ENCODE data around the gene MAST3. TPM values are rescaled to one million over a fixed set of nuclear protein-coding genes. Genes with fewer than 3 reads are reported as not detected.

The MAST3 gene
- total and polyA plus RNA-seq, 4 donors, result 5.8 to 22.0 (median 13.1) TPM

DNA sequence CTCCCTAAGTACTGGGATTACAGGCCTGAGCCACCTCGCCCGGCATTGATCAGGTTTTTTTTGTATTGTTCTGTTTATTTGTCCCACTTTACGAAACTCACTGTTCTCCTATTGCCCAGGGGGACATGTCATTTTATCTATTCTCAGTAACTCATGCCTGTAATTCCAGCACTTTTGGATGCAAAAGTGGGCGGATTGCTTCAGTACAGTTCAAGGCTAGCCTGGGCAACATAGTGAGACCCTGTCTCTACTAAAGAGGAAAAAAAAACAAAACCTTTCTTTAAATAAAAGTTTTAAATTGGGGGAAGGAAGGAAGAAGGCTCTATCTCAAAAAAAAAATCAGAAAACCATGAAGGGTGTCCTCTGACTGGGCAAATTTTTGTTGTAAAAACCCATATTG is 92.7 kb downstream of the MAST3 start:
- Histone ChIP-seq H3K27ac (ENCODE audit: low read depth, low read length) (no peak overlapping the region), H3K36me3 (ENCODE audit: control insufficient read depth, insufficient read depth, low read length) (peaks cover 5% of the 10 kb centered on the region), H3K9me3 (ENCODE audit: control insufficient read depth, insufficient read depth, low read length) (no peaks in the 10 kb centered on the region), H3K4me1 (ENCODE audit: control insufficient read depth, insufficient read depth, low read length) (peaks cover 18% of the 10 kb centered on the region), H3K4me3 (ENCODE audit: low read depth, low read length) (no peak overlapping the region), H3K27me3 (ENCODE audit: control insufficient read depth, insufficient read depth, low read length) (no peaks in the 10 kb centered on the region)
- no peak for DNase-seq (ENCODE audit: low read depth in 4 of 6, low spot score in 6 of 6)
- no CpG with 5 or more reads among the region's 4 CpGs for WGBS (ENCODE audit: insufficient coverage)

DNA sequence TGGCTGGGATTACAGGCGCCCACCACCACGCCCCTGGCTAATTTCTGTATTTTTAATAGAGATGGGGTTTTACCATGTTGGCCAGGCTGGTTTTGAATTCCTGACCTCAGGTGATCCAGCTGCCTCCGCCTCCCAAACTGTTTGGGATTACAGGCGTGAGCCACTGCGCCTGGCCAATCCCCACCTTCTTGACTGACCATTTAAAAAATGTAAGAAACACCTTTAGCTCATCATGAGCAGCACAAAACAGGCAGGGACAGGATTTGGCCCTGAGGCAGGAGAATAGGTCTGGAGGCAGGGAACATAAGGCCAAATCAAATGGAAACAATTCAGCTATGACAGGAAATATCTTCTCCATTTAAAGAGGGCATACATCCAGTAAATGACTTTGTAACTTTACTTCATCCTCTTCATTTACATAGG is 94.1 kb downstream of the MAST3 start:
- peak overlapping the region; percentile 97 for H3K27ac ChIP-seq (ENCODE audit: low read depth, low read length)
- no peaks in the 10 kb centered on the region for H3K9me3 ChIP-seq (ENCODE audit: control insufficient read depth, insufficient read depth, low read length)

DNA sequence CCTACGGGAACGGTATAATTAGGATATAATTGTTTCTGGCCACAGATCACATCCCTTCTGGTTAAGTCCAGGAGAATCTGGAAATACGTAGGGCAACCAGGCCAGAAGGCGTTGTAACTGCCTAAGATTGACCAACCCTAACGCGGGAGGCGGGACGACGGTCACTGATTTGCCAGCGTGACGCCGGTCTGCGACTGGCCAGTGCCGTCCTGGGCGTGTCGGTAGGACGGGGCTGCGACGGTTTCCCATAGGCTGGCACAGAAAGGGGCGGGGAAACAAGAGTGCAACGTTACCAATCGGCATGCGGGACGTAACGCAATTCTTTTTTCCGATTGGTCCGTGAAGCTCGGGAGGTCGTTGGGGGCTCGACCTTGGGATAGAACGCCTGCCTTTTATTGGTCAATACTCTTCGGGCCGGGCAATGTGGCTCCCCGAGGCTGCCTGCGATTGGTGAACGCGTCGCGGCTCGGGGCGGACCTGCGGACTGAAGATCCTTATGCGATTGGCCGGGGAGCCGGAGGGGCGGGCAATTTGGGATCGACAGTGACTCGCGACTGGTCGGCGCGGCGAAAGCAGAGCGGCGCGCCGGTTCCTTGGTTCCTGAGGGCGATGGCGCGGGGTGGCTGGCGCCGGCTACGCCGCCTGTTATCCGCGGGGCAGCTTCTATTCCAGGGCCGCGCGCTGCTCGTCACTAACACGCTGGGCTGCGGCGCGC is 95.3 kb downstream of the MAST3 start, which contains the start of gene MPV17L2:
Gene MPV17L2 (plus strand): TSS at position 546 of the 715 bp plus-strand sequence. CDS start 64 bp downstream, at position 610.
- under 1% methylated on average over 74 of the region's 74 CpGs for WGBS (ENCODE audit: insufficient coverage)
- peak; percentile 99 to 100 (median 100) for DNase-seq (ENCODE audit: low read depth in 4 of 6, low spot score in 6 of 6)
- no peaks in the 10 kb centered on the region for H3K9me3 ChIP-seq (ENCODE audit: control insufficient read depth, insufficient read depth, low read length)

More for the DNA sequence above, 94.1 kb downstream of the MAST3 start:
- Histone ChIP-seq H3K4me1 (ENCODE audit: control insufficient read depth, insufficient read depth, low read length) (peaks cover 18% of the 10 kb centered on the region), H3K4me3 (ENCODE audit: low read depth, low read length) (peak overlapping the region; percentile 68), H3K36me3 (ENCODE audit: control insufficient read depth, insufficient read depth, low read length) (peaks cover 17% of the 10 kb centered on the region), H3K27me3 (ENCODE audit: control insufficient read depth, insufficient read depth, low read length) (no peaks in the 10 kb centered on the region)
- DNase-seq (ENCODE audit: low read depth in 4 of 6, low spot score in 6 of 6), result no peak
- no CpG with 5 or more reads among the region's 5 CpGs for WGBS (ENCODE audit: insufficient coverage)

DNA sequence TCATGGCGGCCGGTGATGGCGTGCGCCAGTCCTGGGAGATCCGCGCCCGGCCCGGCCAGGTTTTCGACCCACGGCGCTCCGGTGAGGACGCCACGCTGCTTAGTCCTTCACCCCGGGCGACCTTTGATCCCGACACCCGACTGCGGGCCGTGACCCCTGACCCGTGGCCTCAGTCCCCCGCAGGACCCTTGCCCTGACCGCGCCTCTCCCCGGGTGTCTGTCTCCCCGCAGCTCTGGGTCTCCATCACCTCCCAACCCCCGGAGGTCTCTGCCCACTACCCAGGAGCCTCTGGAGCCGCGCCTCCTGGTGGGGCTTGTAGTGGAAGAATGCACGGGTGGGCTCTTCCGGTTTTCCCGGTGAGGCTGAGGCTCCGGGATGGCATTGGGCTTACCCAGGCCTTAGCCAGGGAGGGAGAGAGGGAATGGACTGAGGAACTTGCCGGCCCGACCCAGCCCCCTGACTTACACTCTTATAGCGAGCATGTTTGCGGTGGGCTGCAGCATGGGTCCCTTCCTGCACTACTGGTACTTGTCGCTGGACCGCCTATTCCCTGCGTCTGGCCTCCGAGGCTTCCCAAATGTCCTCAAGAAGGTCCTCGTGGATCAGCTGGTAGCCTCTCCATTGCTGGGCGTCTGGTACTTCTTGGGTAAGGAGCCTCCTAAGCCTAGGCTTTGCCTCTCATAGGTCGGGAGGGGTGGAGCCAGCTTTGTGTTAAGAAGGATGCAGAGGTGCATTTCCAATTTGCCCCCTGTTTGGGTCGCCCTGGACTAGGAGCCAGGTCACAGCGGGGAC is 96.0 kb downstream of the MAST3 start:
- peaks cover 36% of the 10 kb centered on the region for H3K36me3 ChIP-seq (ENCODE audit: control insufficient read depth, insufficient read depth, low read length)
- H3K4me3 ChIP-seq (ENCODE audit: low read depth, low read length), result peak overlapping the region; percentile 69
- H3K27me3 ChIP-seq (ENCODE audit: control insufficient read depth, insufficient read depth, low read length), result no peaks in the 10 kb centered on the region
- H3K9me3 ChIP-seq (ENCODE audit: control insufficient read depth, insufficient read depth, low read length), result no peaks in the 10 kb centered on the region
- DNase-seq (ENCODE audit: low read depth in 4 of 6, low spot score in 6 of 6), result no peak
- peak overlapping the region; percentile 80 for H3K27ac ChIP-seq (ENCODE audit: low read depth, low read length)
- peaks cover 18% of the 10 kb centered on the region for H3K4me1 ChIP-seq (ENCODE audit: control insufficient read depth, insufficient read depth, low read length)
- 3% methylated on average over 44 of the region's 46 CpGs for WGBS (ENCODE audit: insufficient coverage)

More for the DNA sequence above, 95.3 kb downstream of the MAST3 start, which contains the start of gene MPV17L2:
- Histone ChIP-seq H3K27ac (ENCODE audit: low read depth, low read length) (peak within 1 kb of the TSS; percentile 97), H3K27me3 (ENCODE audit: control insufficient read depth, insufficient read depth, low read length) (no peaks in the 10 kb centered on the region), H3K4me3 (ENCODE audit: low read depth, low read length) (peak within 1 kb of the TSS; percentile 69), H3K36me3 (ENCODE audit: control insufficient read depth, insufficient read depth, low read length) (peaks cover 29% of the 10 kb centered on the region), H3K4me1 (ENCODE audit: control insufficient read depth, insufficient read depth, low read length) (peaks cover 18% of the 10 kb centered on the region)

DNA sequence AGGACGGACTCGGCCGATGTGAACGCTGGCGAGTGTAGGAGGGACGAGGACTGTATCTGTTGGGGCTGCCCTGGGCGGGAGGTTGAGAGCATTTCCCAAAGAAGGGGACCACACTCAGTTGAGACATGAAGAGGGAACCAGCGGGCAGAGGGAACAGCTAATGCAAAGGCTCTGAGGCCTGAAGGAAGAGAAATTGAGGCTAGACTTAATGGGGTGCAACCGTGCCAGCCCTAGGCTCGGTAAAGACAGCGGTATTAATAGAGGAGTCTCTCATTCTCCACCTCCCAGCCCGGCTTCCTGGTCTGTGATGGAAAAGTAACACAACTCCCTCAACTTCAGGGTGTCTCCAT is 96.6 kb downstream of the MAST3 start:
- DNase-seq (ENCODE audit: low read depth in 4 of 6, low spot score in 6 of 6), result no peak
- H3K4me3 ChIP-seq (ENCODE audit: low read depth, low read length), result no peak overlapping the region
- WGBS (ENCODE audit: insufficient coverage), result 66% methylated on average over 8 of the region's 12 CpGs
- H3K4me1 ChIP-seq (ENCODE audit: control insufficient read depth, insufficient read depth, low read length), result peaks cover 18% of the 10 kb centered on the region
- H3K36me3 ChIP-seq (ENCODE audit: control insufficient read depth, insufficient read depth, low read length), result peaks cover 42% of the 10 kb centered on the region
- H3K27me3 ChIP-seq (ENCODE audit: control insufficient read depth, insufficient read depth, low read length), result no peaks in the 10 kb centered on the region
- no peaks in the 10 kb centered on the region for H3K9me3 ChIP-seq (ENCODE audit: control insufficient read depth, insufficient read depth, low read length)
- H3K27ac ChIP-seq (ENCODE audit: low read depth, low read length), result no peak overlapping the region

DNA sequence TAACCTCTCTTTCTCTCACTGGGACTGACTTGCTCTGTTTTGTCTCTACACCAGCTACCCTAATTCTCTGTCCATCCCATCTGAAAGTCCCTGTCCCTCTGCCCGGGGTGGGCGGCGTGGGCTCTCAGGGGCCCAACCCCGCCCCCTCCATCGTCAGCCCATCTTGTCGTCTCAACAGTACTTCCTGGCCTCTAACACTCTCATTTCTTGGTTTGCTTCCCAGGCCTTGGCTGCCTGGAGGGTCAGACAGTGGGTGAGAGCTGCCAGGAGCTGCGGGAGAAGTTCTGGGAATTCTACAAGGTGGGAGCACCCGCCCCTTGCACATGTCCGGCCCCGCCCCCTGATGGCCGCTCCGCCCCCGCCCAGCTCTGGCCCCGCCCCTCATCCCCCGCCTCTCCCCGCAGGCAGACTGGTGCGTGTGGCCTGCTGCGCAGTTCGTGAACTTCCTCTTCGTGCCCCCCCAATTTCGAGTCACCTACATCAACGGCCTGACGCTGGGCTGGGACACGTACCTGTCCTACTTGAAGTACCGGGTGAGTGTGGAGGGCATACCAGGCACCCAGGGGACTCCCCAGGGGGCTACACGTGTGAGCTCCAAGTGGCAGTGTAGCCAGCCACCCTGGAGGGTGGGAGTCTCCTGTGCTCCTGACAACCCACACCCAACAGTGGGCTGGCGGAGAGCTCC is 97.1 kb downstream of the MAST3 start:
- H3K27ac ChIP-seq (ENCODE audit: low read depth, low read length), result no peak overlapping the region
- H3K4me1 ChIP-seq (ENCODE audit: control insufficient read depth, insufficient read depth, low read length), result peaks cover 18% of the 10 kb centered on the region
- no peak overlapping the region for H3K4me3 ChIP-seq (ENCODE audit: low read depth, low read length)
- no peaks in the 10 kb centered on the region for H3K27me3 ChIP-seq (ENCODE audit: control insufficient read depth, insufficient read depth, low read length)
- H3K9me3 ChIP-seq (ENCODE audit: control insufficient read depth, insufficient read depth, low read length), result no peaks in the 10 kb centered on the region
- peak in 1 of 6 donors; percentile 55 for DNase-seq (ENCODE audit: low read depth in 4 of 6, low spot score in 6 of 6)
- 45% methylated on average over 11 of the region's 27 CpGs for WGBS (ENCODE audit: insufficient coverage)
- H3K36me3 ChIP-seq (ENCODE audit: control insufficient read depth, insufficient read depth, low read length), result peaks cover 47% of the 10 kb centered on the region

DNA sequence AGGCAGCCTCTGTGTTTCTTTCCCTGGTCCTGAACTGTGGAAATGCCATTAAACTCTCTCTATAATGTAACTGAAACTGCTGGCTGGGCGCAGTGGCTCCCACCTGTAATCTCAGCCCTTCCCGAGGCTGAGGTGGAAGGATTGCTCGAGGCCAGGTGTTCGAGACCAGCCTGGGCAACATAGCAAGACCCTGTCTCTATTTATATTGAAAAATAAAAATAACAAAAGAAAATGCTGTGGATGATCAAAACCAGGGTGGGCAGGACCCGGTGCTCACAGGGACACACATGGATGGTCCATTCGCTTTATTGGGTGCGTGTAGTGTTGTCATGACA is 98.9 kb downstream of the MAST3 start:
- Histone ChIP-seq H3K27me3 (ENCODE audit: control insufficient read depth, insufficient read depth, low read length) (no peaks in the 10 kb centered on the region), H3K36me3 (ENCODE audit: control insufficient read depth, insufficient read depth, low read length) (peaks cover 60% of the 10 kb centered on the region)

DNA sequence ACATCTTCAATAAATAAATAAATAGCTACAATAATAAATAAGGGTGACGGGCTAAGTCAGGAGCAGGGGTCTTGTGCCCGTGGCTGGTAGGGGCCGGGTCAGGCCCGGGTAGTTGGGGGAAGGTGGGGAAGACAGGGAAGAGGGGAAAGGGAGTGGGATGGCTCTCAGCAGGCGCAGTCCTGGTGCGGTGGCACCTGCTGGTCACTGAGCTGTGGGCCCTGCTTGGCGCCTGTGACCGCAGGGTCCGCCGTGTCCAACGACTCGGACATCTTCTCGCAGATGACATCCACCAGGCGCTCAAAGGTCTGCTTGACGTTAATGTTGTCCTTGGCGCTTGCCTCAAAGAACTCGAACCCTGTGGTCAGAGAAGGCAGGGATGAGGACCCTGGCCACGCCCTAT is 99.7 kb downstream of the MAST3 start:
- Histone ChIP-seq H3K9me3 (ENCODE audit: control insufficient read depth, insufficient read depth, low read length) (no peaks in the 10 kb centered on the region), H3K27ac (ENCODE audit: low read depth, low read length) (no peak overlapping the region), H3K4me3 (ENCODE audit: low read depth, low read length) (no peak overlapping the region), H3K36me3 (ENCODE audit: control insufficient read depth, insufficient read depth, low read length) (peaks cover 67% of the 10 kb centered on the region), H3K27me3 (ENCODE audit: control insufficient read depth, insufficient read depth, low read length) (no peaks in the 10 kb centered on the region), H3K4me1 (ENCODE audit: control insufficient read depth, insufficient read depth, low read length) (peaks cover 23% of the 10 kb centered on the region)
- no peak for DNase-seq (ENCODE audit: low read depth in 4 of 6, low spot score in 6 of 6)
- 91% methylated on average over 17 of the region's 18 CpGs for WGBS (ENCODE audit: insufficient coverage)

More for the DNA sequence above, 98.9 kb downstream of the MAST3 start:
- DNase-seq (ENCODE audit: low read depth in 4 of 6, low spot score in 6 of 6), result no peak
- Histone ChIP-seq H3K4me1 (ENCODE audit: control insufficient read depth, insufficient read depth, low read length) (peaks cover 18% of the 10 kb centered on the region), H3K27ac (ENCODE audit: low read depth, low read length) (no peak overlapping the region), H3K4me3 (ENCODE audit: low read depth, low read length) (no peak overlapping the region), H3K9me3 (ENCODE audit: control insufficient read depth, insufficient read depth, low read length) (no peaks in the 10 kb centered on the region)
- WGBS (ENCODE audit: insufficient coverage), result 100% methylated on average over 1 of the region's 7 CpGs

DNA sequence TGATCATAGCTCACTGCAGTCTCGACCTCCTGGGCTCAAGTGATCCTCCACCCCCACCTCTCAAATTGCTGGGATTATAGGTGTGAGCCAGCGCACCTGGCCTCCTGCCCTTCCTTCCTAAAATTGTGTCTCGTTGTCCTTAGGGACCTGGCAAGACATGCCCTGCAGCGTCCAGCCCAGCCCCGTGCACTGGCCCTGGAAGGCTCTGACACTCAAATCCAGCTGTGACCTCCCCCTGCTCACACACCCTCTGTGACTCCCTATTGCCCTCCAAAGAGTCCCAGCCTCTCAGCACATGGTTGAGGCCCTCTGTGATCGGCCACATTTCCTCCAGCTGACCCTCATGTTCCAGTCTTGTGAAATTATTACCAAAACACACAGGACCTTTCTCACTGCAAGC is 100.4 kb downstream of the MAST3 start:
- 90% methylated on average over 6 of the region's 6 CpGs for WGBS (ENCODE audit: insufficient coverage)
- peaks cover 69% of the 10 kb centered on the region for H3K36me3 ChIP-seq (ENCODE audit: control insufficient read depth, insufficient read depth, low read length)

More for the DNA sequence above, 100.4 kb downstream of the MAST3 start:
- H3K27me3 ChIP-seq (ENCODE audit: control insufficient read depth, insufficient read depth, low read length), result no peaks in the 10 kb centered on the region
- no peaks in the 10 kb centered on the region for H3K9me3 ChIP-seq (ENCODE audit: control insufficient read depth, insufficient read depth, low read length)
- peaks cover 27% of the 10 kb centered on the region for H3K4me1 ChIP-seq (ENCODE audit: control insufficient read depth, insufficient read depth, low read length)
- DNase-seq (ENCODE audit: low read depth in 4 of 6, low spot score in 6 of 6), result no peak
- H3K27ac ChIP-seq (ENCODE audit: low read depth, low read length), result no peak overlapping the region
- H3K4me3 ChIP-seq (ENCODE audit: low read depth, low read length), result no peak overlapping the region

Measured in spinal cord (tissue), 10 donors.